ENCODE results near the gene HSPB1.
"Not testable (repeated sequence)": the region's sequence is repeated elsewhere in the genome, so short reads cannot be mapped to it uniquely, and the experiment has no call there.

Gene HSPB1

DNA sequence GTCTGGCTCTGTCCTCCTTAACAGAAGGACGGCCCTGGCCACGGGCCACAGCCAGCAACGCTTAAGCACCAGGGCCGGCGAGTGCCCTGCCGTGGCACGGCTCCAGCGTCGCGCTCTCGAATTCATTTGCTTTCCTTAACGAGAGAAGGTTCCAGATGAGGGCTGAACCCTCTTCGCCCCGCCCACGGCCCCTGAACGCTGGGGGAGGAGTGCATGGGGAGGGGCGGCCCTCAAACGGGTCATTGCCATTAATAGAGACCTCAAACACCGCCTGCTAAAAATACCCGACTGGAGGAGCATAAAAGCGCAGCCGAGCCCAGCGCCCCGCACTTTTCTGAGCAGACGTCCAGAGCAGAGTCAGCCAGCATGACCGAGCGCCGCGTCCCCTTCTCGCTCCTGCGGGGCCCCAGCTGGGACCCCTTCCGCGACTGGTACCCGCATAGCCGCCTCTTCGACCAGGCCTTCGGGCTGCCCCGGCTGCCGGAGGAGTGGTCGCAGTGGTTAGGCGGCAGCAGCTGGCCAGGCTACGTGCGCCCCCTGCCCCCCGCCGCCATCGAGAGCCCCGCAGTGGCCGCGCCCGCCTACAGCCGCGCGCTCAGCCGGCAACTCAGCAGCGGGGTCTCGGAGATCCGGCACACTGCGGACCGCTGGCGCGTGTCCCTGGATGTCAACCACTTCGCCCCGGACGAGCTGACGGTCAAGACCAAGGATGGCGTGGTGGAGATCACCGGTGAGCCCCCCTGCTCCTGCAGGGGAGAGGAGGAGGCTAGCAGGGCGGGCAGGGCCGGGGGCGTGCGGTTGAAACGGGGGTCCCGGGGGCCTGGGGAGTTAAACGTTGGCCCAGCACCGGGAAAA lies at the start of gene HSPB1:
TSS of gene HSPB1 (plus strand) at position 327 of the 855 bp plus-strand sequence. CDS start at position 367, 40 bp downstream.
- peak; percentile 75 for DNase-seq (ENCODE audit: low read depth)

GRCh38 chr7:76254781-76255180 lies 47.7 kb upstream of the HSPB1 start:
- DNase-seq (ENCODE audit: low read depth): no peak

DNA sequence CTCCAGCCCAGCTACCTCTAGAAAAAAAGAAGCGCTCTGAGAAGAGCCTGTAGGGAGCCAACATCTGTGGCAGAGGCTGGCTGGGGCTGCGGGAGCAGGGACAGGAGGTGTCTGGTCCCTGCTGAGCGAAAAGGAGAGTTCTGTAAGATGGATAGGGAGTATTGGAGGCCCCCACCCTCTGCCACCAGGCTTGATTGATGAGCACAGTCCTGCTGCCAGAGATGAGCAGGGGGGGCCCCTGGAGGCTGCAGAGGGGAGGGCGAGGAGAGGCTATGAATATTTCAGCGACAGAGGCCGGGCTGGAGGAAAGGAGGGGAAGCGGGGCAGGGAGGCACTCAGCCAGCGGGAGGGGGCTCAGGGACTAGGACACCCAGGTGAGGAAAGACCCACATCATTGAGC lies 44.5 kb upstream of the HSPB1 start:
- no peak for DNase-seq (ENCODE audit: low read depth)

- DNase-seq (ENCODE audit: low read depth): no peak
Observed at GRCh38 chr7:76259124-76260093, 43.1 kb upstream of the HSPB1 start.

DNA sequence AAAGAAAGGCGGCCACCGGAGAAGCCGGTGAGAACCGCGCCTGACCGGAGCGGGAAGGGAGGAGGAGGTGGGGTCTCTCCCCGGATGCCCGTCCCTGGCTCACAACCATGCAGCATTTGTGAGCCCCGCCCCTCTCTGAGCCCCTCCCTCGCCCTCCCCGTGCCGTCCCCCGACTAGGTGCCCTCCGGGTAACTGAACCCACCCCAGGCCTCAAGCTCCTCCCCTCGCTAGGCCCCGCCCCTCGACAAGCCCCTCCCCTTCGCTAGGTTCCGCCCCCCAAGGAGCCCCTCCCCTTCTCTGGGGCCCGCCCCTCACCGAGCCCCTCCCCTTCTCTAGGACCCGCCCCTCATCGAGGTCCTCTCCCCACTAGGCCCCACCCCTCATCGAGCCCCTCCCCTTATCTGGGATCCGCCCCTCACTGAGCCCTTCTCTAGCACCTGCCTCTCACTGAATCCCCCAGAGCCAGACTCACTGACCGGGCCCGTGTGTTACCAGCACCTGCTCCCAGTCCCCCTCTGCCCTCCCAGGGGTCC lies 42.2 kb upstream of the HSPB1 start:
- DNase-seq (ENCODE audit: low read depth): peak; percentile 42

- no peak for DNase-seq (ENCODE audit: low read depth)
Observed at GRCh38 chr7:76261329-76261728, 41.1 kb upstream of the HSPB1 start.

- no peak for DNase-seq (ENCODE audit: low read depth)
Observed at GRCh38 chr7:76261931-76262330, 40.5 kb upstream of the HSPB1 start.

DNA sequence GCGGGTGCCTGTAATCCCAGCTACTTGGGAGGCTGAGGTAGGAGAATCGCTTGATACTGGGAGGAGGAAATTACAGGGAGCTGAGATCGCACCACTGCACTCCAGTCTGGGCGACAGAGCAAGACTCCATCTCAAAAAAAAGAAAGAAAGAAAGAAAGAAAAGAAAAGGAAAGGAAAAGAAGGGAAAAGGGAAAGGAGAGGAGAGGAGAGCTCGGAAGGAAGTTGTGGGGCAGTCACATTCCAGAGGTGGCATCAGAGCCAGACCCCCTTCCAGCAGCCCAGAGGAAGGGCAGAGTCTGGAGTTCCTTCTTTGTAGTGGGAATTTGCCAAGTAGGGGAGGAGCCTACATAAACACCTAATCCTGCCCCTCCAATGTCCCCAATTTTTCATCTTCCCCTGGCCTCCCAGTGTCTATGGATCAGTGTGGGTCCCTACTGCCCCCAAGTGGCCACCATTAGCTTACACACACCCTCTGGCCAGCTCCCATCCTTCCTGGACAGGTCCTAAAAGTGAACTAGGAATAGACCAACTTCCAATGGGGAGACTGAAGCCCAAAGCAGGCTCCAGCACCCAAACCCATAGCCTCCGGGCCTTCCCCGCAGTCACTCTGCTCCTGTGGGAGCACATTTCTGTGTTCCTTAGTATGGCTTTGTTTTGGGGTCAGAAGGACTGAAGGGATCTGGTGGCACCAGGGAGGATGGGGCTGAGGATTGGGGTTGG lies 39.6 kb upstream of the HSPB1 start:
- DNase-seq (ENCODE audit: low read depth): peak; percentile 73

GRCh38 chr7:76265299-76265698 lies 37.2 kb upstream of the HSPB1 start:
- no peak for DNase-seq (ENCODE audit: low read depth)

DNA sequence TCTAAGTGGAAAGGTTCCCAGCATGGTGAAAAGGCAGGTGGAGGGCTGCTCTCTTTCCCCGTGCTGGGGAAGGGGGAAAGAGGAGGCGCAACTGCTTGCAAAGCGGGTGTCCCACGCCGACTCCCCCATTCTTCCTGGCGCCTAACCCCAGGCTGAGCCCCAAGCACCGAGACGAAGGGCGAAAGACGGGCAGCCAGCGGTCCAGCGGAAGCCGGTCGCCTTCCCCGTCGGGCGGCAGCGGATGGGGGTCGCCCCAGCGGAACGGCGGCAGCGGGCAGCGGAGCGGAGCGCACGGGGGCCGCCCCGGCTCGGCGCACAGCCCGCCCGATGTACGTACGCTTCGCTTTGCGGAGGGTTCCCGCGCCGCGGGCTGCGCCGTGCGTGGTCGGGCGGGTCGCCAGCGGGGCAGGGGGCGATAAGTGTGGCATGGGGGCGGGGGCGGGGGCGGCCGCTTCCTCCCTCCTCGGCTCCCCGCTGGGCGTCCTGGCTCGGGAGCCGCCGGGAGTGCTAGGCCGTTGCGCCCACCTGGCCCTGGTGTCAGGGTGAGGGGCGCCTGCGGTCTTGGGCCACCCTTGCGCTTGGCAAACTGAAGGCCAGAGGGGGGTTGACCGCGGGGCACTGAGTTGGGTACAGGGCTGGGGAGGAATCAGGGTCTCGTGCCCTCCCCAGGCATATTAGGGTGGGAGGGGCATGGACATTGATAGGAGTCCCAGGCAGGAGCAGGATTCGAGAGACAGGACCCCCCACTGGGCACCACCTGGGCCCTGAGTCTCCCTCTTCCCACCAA lies 35.2 kb upstream of the HSPB1 start:
- DNase-seq (ENCODE audit: low read depth): no peak

GRCh38 chr7:76267894-76268183 lies 34.6 kb upstream of the HSPB1 start:
- no peak for DNase-seq (ENCODE audit: low read depth)

GRCh38 chr7:76268376-76268775 lies 34.1 kb upstream of the HSPB1 start:
- no peak for DNase-seq (ENCODE audit: low read depth)

- DNase-seq (ENCODE audit: low read depth): no peak
Observed at GRCh38 chr7:76269895-76270294, 32.6 kb upstream of the HSPB1 start.

DNA sequence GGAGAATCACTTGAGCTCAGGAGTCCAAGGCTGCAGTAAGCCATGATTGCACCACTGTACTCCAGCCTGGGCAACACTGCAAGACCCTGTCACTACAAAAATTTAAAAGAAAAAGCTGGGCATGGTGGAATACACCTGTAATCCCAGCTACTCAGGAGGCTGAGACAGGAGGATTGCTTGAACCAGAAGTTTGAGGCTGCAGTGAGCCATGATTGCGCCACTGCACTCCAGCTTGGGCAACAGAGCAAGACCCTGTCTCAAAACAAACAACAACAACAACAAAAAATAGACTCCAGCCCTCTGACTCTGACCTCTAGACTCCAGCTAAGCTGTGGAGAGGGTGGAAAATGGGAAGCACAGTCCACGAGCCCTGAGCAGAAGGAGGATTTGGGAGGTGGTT lies 31.1 kb upstream of the HSPB1 start:
- DNase-seq (ENCODE audit: low read depth): not testable (repeated sequence)

DNA sequence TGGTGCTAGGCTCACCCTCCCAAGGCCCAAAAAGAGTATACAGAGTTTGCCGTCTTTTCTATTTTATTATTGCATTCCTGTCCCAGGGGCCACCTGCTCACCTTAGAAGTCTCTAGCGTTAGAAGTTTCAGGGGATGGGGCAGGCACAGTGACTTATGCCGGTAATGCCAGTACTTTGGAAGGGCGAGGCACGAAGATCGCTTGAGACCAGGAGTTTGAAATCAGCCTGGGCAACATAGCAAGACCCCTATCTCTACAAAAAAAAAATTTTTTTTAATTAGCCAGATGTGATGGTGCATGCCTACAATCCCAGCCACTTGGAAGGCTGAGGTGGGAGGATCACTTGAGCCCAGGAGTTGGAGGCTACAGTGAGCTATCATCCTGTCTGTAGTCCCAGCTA lies 30.3 kb upstream of the HSPB1 start:
- no peak for DNase-seq (ENCODE audit: low read depth)

DNA sequence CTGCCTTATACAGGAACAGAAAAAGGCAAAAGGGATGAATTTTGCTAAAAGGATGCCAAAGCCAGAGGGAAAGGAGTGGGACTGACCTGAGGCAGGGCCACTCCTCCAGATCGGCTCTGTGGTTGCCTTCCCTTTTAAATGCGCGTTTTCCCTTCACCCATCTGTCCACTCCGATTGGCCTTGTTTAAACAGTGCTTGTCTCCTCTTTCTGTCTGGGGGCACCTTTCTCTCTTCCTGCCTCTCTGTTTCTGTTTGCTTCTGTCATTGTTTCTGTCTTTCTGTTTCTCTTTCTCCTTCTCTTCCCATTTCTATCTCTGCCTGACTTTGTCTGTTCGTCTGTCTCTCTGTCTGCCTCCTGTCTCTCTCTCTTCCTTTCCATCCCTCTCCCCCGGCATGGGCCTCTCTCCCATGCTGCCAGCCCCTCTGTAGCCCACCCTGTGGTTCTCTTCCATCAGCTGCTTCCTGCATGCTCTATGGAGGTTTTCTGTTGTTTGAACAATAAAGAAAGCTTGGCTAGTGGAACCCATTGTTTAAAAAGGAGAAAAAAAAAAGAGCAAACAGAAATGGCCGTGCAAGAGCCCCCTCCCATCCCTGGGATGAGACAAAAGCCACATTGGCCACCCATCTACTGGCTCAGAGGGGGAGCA lies 29.5 kb upstream of the HSPB1 start:
- DNase-seq (ENCODE audit: low read depth): no peak

DNA sequence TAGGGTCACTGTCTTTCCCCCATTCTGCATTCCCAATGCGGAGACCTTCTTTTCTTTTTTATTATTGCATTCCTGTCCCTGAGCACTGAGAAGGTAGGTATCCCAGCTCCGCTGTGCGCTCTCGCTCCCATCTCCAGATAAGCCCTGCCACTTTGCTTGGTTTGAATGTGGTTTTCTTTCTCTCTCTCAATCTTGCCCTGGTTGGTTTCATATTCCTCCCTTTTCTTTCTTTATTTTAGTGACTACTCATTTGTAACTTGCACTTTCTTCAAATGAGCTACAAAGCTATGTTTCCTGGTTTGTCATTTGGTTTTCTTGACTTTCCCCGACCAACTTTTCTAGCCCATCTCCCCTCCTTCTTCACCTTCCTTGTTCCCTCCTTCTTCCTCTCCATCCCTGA lies 29.0 kb upstream of the HSPB1 start:
- no peak for DNase-seq (ENCODE audit: low read depth)

GRCh38 chr7:76278540-76278939 lies 23.9 kb upstream of the HSPB1 start:
- DNase-seq (ENCODE audit: low read depth): no peak

GRCh38 chr7:76280408-76280807 lies 22.1 kb upstream of the HSPB1 start:
- DNase-seq (ENCODE audit: low read depth): no peak

DNA sequence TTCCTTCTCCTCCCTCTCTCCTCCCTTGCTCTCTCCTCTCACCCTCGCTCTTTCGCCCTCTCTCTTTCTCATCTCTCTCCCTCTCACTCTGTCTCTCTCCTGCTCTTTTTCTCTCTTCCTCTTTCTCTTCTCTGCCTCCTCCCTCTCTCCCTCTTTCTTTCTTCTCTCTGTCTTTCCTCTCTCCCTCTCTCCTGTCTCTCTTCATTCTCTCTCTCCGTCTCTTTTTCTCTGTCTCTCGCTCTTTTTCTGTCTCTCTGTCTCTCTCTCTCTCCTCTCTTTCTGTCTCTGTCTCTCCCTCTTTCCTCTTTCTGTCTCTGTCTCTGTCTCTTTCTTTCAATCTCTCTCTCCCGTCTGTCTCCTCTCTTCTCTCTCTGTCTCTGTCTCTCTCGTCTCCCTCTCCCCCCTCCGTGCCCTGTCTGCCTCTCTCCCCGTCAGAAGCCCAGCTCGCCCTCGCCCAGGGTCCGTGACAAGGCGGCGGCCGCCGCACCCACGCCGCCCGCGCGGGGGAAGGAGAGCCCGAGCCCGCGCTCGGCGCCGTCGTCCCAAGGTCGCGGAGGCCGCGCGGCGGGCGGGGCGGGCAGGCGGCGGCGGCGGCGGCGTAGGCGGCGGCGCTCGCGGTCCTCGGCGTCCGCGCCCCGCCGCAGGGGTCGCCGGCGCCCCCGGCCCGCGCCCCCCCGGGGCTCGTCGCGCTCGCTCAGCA lies 21.3 kb upstream of the HSPB1 start:
- no peak for DNase-seq (ENCODE audit: low read depth)

All from ELR (cell line).